ENCODE measurements around the gene GCG. TPM values are rescaled to one million over a fixed set of nuclear protein-coding genes. Genes with fewer than 3 reads are reported as not detected.

The GCG gene
- total and polyA plus RNA-seq, 2 of the 8 experiments (the other 6 are each of a cell fraction or from before 2014, with no cell fraction given), result not detected

DNA sequence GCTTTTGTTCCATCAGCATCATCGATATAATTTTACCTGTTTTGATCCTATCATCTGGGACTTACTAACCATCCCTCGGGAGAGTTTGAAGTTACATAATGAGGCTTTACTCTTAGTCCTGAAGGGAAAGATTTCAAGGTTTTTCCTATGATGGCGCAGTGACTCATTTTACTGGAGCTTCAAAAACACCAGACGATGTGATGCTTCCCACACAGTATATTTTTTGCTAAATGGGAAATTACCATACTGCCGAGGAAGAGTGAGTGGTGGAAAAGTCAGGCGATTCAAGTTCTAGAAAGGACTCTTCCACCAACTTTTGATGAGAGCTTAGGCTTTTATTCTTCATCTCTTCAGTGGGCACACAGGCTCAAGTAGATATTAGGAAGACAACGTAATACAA lies 44.6 kb upstream of the GCG start:
- WGBS, 2 experiments (ENCODE audit: extremely low coverage in 1 of 2, insufficient coverage in 1 of 2, insufficient read length in 1 of 2, insufficient replicate concordance in 2 of 2, low coverage in 1 of 2, low lambda C conversion rate in 2 of 2, missing lambda C conversion rate in 1 of 2), result 93% methylated on average over 7 of the region's 7 CpGs; no CpG with 5 or more reads in 1 of the 2 experiments
- H3K4me2 ChIP-seq (ENCODE audit: insufficient read depth in 1 of 2, low read depth in 2 of 2, low read length in 2 of 2), result no peak overlapping the region
- H2BK120ac ChIP-seq (replicated peaks; ENCODE audit: low read depth, low read length), result no peak overlapping the region
- no peak overlapping the region for H4K8ac ChIP-seq (ENCODE audit: extremely low read depth, insufficient read depth, low read length)
- H3K4me3 ChIP-seq (ENCODE audit: extremely low read depth in 1 of 4, insufficient read depth in 2 of 4, low read depth in 3 of 4, low read length in 4 of 4), result no peak overlapping the region
- ChIA-PET POLR2A (ENCODE audit: partially characterized antibody) (no interaction called here), CTCF (ENCODE audit: partially characterized antibody) (interaction anchor here (1.1 to 3.5 kb wide), 3 partner anchors 24 to 101 kb away, joined by 8 to 14 read pairs (median 11); no protein-coding TSS in a partner anchor)
- H3K23ac ChIP-seq (ENCODE audit: insufficient read length), result no peak overlapping the region
- no peak overlapping the region for H3K27ac ChIP-seq (ENCODE audit: low read depth, low read length)
- no peak overlapping the region for H3K56ac ChIP-seq (replicated peaks; ENCODE audit: insufficient read length, low read depth, low read length)
- no peak overlapping the region for H3K18ac ChIP-seq (ENCODE audit: extremely low read depth, low read length)
- no peaks in the 10 kb centered on the region for H3K79me1 ChIP-seq (ENCODE audit: low read depth, low read length)
- H3K14ac ChIP-seq (ENCODE audit: insufficient read length), result no peak overlapping the region
- DNase-seq (ENCODE audit: low read depth in 1 of 2, low spot score in 2 of 2) (no peak), FAIRE-seq (no peak)
- no peaks in the 10 kb centered on the region for H3K79me2 ChIP-seq (ENCODE audit: control insufficient read depth in 1 of 2, insufficient read depth in 2 of 2, low read length in 2 of 2)
- H3K27me3 ChIP-seq (replicated peaks in 1 of 4; ENCODE audit: control insufficient read depth in 3 of 4, extremely low read depth in 1 of 4, insufficient read depth in 3 of 4, low read length in 3 of 4), result peaks cover 0 to 1% (median 0%) of the 10 kb centered on the region in 4 experiments; a peak in 1 of 7 replicates
- H2BK5ac ChIP-seq (ENCODE audit: low read depth, low read length), result no peak overlapping the region
- H3K23me2 ChIP-seq (ENCODE audit: low read depth, low read length), result peaks cover 4% of the 10 kb centered on the region; the same call in 1 of the 2 replicates
- H2AK5ac ChIP-seq (ENCODE audit: low read depth, low read length), result no peak overlapping the region
- no peak overlapping the region for H4K5ac ChIP-seq (ENCODE audit: insufficient read length, low read depth, low read length)
- H3K9me3 ChIP-seq (ENCODE audit: insufficient read depth in 2 of 2, low read depth in 1 of 2, low read length in 1 of 2), result no peaks in the 10 kb centered on the region
- no peak overlapping the region for H4K91ac ChIP-seq (replicated peaks; ENCODE audit: insufficient read length, low read length)
- H3K4me1 ChIP-seq (replicated peaks in 1 of 4; ENCODE audit: control insufficient read depth in 3 of 4, insufficient read depth in 4 of 4, low read length in 3 of 4), result no peaks in the 10 kb centered on the region
- no peaks in the 10 kb centered on the region for H4K20me1 ChIP-seq (replicated peaks in 1 of 2; ENCODE audit: control insufficient read depth in 1 of 2, insufficient read depth in 2 of 2, low read length in 2 of 2)
- no peak overlapping the region for H3K4ac ChIP-seq (replicated peaks; ENCODE audit: insufficient read length, low read depth, low read length)
- H2AFZ ChIP-seq (ENCODE audit: low read length), result no peak overlapping the region
- no peaks in the 10 kb centered on the region for H3K36me3 ChIP-seq (ENCODE audit: control insufficient read depth in 2 of 4, insufficient read depth in 4 of 4, low read length in 3 of 4)
- no peak overlapping the region for H2BK15ac ChIP-seq (ENCODE audit: low read length)
- H3K9ac ChIP-seq (replicated peaks in 1 of 4; ENCODE audit: extremely low read depth in 1 of 4, low read depth in 3 of 4, low read length in 3 of 4), result no peak overlapping the region
- no peak overlapping the region for H2BK20ac ChIP-seq (ENCODE audit: low read length)
- no peak overlapping the region for H2BK12ac ChIP-seq (ENCODE audit: low read depth, low read length)
- TF ChIP-seq, protein P1, sequence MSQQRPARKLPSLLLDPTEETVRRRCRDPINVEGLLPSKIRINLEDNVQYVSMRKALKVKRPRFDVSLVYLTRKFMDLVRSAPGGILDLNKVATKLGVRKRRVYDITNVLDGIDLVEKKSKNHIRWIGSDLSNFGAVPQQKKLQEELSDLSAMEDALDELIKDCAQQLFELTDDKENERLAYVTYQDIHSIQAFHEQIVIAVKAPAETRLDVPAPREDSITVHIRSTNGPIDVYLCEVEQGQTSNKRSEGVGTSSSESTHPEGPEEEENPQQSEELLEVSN (IDR thresholded peaks at IDR 0.05), result no peak
- TF ChIP-seq RBBP5 (IDR thresholded peaks at IDR 0.05; ENCODE audit: borderline replicate concordance, low read depth, low read length) (no peak), POU5F1 (IDR thresholded peaks at IDR 0.05; ENCODE audit: low read depth, low read length) (no peak), JUN (IDR thresholded peaks at IDR 0.05; ENCODE audit: low read depth, low read length) (no peak), TCF12 (IDR thresholded peaks at IDR 0.05; ENCODE audit: low read depth, low read length) (no peak), KDM5A (IDR thresholded peaks at IDR 0.05; ENCODE audit: low read length) (no peak), HDAC6 (IDR thresholded peaks at IDR 0.05; ENCODE audit: low read depth, low read length) (no peak), KDM4A (IDR thresholded peaks at IDR 0.05; ENCODE audit: low read depth, low read length, severe bottlenecking) (no peak), EGR1 (IDR thresholded peaks at IDR 0.05; ENCODE audit: borderline replicate concordance, low read depth, low read length) (no peak), RFX5 (IDR thresholded peaks at IDR 0.05; ENCODE audit: borderline replicate concordance, low read depth, low read length) (no peak), HDAC2 (IDR thresholded peaks at IDR 0.05; ENCODE audit: borderline replicate concordance in 1 of 2, low read depth in 2 of 2, low read length in 2 of 2) (no peak)
- TF ChIP-seq, protein P2, sequence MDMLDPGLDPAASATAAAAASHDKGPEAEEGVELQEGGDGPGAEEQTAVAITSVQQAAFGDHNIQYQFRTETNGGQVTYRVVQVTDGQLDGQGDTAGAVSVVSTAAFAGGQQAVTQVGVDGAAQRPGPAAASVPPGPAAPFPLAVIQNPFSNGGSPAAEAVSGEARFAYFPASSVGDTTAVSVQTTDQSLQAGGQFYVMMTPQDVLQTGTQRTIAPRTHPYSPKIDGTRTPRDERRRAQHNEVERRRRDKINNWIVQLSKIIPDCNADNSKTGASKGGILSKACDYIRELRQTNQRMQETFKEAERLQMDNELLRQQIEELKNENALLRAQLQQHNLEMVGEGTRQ (IDR thresholded peaks at IDR 0.05; ENCODE audit: low read length), result no peak

Data from H1 (cell line).